ENCODE results near the gene IFNGR2. TPM values are rescaled to one million over a fixed set of nuclear protein-coding genes. Genes with fewer than 3 reads are reported as not detected.

Gene IFNGR2
- total and polyA plus RNA-seq, 2 of the 8 experiments (the other 6 are each of a cell fraction or from before 2014, with no cell fraction given), result 36.0 to 46.4 TPM

GRCh38 chr21:33360281-33360680, 42.9 kb upstream of the IFNGR2 start:
- DNase-seq (ENCODE audit: low read depth in 1 of 2, low spot score in 2 of 2) (no peak), FAIRE-seq (no peak)
- H2AK5ac ChIP-seq (ENCODE audit: low read depth, low read length), result no peak overlapping the region
- no peaks in the 10 kb centered on the region for H3K27me3 ChIP-seq (replicated peaks in 1 of 4; ENCODE audit: control insufficient read depth in 3 of 4, extremely low read depth in 1 of 4, insufficient read depth in 3 of 4, low read length in 3 of 4)
- no peaks in the 10 kb centered on the region for H3K79me1 ChIP-seq (ENCODE audit: low read depth, low read length)
- TF ChIP-seq NANOG (IDR thresholded peaks at IDR 0.05; ENCODE audit: insufficient read depth, low read depth, low read length, poor library complexity, severe bottlenecking), result no peak
- no peak for TF ChIP-seq CTCF (IDR thresholded peaks at IDR 0.05; ENCODE audit: control extremely low read depth in 1 of 3, insufficient read depth in 1 of 3, low read depth in 1 of 3, low read length in 3 of 3)
- TF ChIP-seq SUZ12 (IDR thresholded peaks at IDR 0.05; ENCODE audit: low read length), result no peak
- TF ChIP-seq NRF1 (IDR thresholded peaks at IDR 0.05; ENCODE audit: low read depth, low read length), result no peak
- TF ChIP-seq JUND (IDR thresholded peaks at IDR 0.05; ENCODE audit: low read length), result no peak
- H2BK12ac ChIP-seq (ENCODE audit: low read depth, low read length), result no peak overlapping the region
- no peak overlapping the region for H4K5ac ChIP-seq (ENCODE audit: insufficient read length, low read depth, low read length)
- no peak overlapping the region for H2BK120ac ChIP-seq (replicated peaks; ENCODE audit: low read depth, low read length)
- no peaks in the 10 kb centered on the region for H3K79me2 ChIP-seq (ENCODE audit: control insufficient read depth in 1 of 2, insufficient read depth in 2 of 2, low read length in 2 of 2)
- H4K8ac ChIP-seq (ENCODE audit: extremely low read depth, insufficient read depth, low read length), result no peak overlapping the region
- H3K18ac ChIP-seq (ENCODE audit: extremely low read depth, low read length), result no peak overlapping the region
- no peak overlapping the region for H2BK15ac ChIP-seq (ENCODE audit: low read length)
- H3K23ac ChIP-seq (ENCODE audit: insufficient read length), result no peak overlapping the region
- no peak overlapping the region for H4K91ac ChIP-seq (replicated peaks; ENCODE audit: insufficient read length, low read length)
- no peak overlapping the region for H3K4me3 ChIP-seq (ENCODE audit: extremely low read depth in 1 of 4, insufficient read depth in 2 of 4, low read depth in 3 of 4, low read length in 4 of 4)
- H3K9ac ChIP-seq (replicated peaks in 1 of 4; ENCODE audit: extremely low read depth in 1 of 4, low read depth in 3 of 4, low read length in 3 of 4), result no peak overlapping the region
- H3K56ac ChIP-seq (replicated peaks; ENCODE audit: insufficient read length, low read depth, low read length), result no peak overlapping the region
- no peak overlapping the region for H3K4ac ChIP-seq (replicated peaks; ENCODE audit: insufficient read length, low read depth, low read length)
- H3K4me2 ChIP-seq (ENCODE audit: insufficient read depth in 1 of 2, low read depth in 2 of 2, low read length in 2 of 2), result no peak overlapping the region; a peak in 1 of 4 replicates
- no peak overlapping the region for H2AFZ ChIP-seq (ENCODE audit: low read length)
- WGBS, 2 experiments (ENCODE audit: extremely low coverage in 1 of 2, insufficient coverage in 1 of 2, insufficient read length in 1 of 2, insufficient replicate concordance in 2 of 2, low coverage in 1 of 2, low lambda C conversion rate in 2 of 2, missing lambda C conversion rate in 1 of 2), result 95% methylated on average over 6 of the region's 6 CpGs; no CpG with 5 or more reads in 1 of the 2 experiments
- CTCF ChIA-PET (ENCODE audit: partially characterized antibody), result interaction anchor here (0.9 to 3.8 kb wide), 19 partner anchors 9 to 419 kb away, joined by 3 to 44 read pairs (median 7); partner anchors contain the start of genes IFNAR2 and IFNGR2
- no peak overlapping the region for H2BK20ac ChIP-seq (ENCODE audit: low read length)
- no peak overlapping the region for H3K27ac ChIP-seq (ENCODE audit: low read depth, low read length)
- H3K9me3 ChIP-seq (ENCODE audit: insufficient read depth in 2 of 2, low read depth in 1 of 2, low read length in 1 of 2), result no peaks in the 10 kb centered on the region; a peak in 1 of 4 replicates
- H3K14ac ChIP-seq (ENCODE audit: insufficient read length), result no peak overlapping the region
- no peaks in the 10 kb centered on the region for H4K20me1 ChIP-seq (replicated peaks in 1 of 2; ENCODE audit: control insufficient read depth in 1 of 2, insufficient read depth in 2 of 2, low read length in 2 of 2)
- H3K23me2 ChIP-seq (ENCODE audit: low read depth, low read length), result no peaks in the 10 kb centered on the region
- peaks cover 0 to 14% (median 8%) of the 10 kb centered on the region in 4 experiments; a peak in 6 of 7 replicates for H3K4me1 ChIP-seq (replicated peaks in 1 of 4; ENCODE audit: control insufficient read depth in 3 of 4, insufficient read depth in 4 of 4, low read length in 3 of 4)
- no peak overlapping the region for H2BK5ac ChIP-seq (ENCODE audit: low read depth, low read length)
- H3K36me3 ChIP-seq (ENCODE audit: control insufficient read depth in 2 of 4, insufficient read depth in 4 of 4, low read length in 3 of 4), result peaks cover 0 to 12% (median 4%) of the 10 kb centered on the region in 4 experiments; a peak in 5 of 8 replicates
- POLR2A ChIA-PET (ENCODE audit: partially characterized antibody), result interaction anchor here (0.8 to 4.1 kb wide), 4 partner anchors 9 to 35 kb away, joined by 3 to 19 read pairs (median 3); partner anchors contain the start of gene IFNAR1
